ENCODE measurements around the gene GJC1. TPM values are rescaled to one million over a fixed set of nuclear protein-coding genes. Genes with fewer than 3 reads are reported as not detected.

GJC1 gene
- total RNA-seq, 1 experiment from 2014 or later: 89.4 TPM

- in situ Hi-C loops (cut with HindIII; ENCODE audit: low pct_unique_long_range_greater_than_20kb, low sequenced_read_pairs) (no loop called here), intact Hi-C loops (cut with micrococcal nuclease; ENCODE audit: unreplicated experiment) (no loop called here)
- no peak for ATAC-seq
- TSS peak; percentile 92 for BruUV-seq (replicated peaks)
- peak overlapping the region; percentile 97 for H3K27ac ChIP-seq (ENCODE audit: low read length)
- no peaks in the 10 kb centered on the region; the same call in 1 of the 2 replicates for H3K36me3 ChIP-seq (ENCODE audit: control insufficient read depth, insufficient read depth, low read length)
- ChIA-PET CTCF (no interaction called here), POLR2A (interaction anchor here (0.6 kb wide), 1 partner anchor 20 kb away, joined by 3 read pairs; no protein-coding TSS in a partner anchor)
- peak overlapping the region; percentile 82 to 83 for H3K4me3 ChIP-seq (ENCODE audit: low read depth in 2 of 2, low read length in 2 of 2)
- DNase-seq (ENCODE audit: low read depth, low spot score): no peak
- TF ChIP-seq TCF7L2 (IDR thresholded peaks at IDR 0.05; ENCODE audit: low read depth, low read length) (no peak), CTCF (IDR thresholded peaks at IDR 0.05) (no peak), POLR2AphosphoS5 (IDR thresholded peaks at IDR 0.05; ENCODE audit: low read depth, low read length) (no peak), SIN3A (IDR thresholded peaks at IDR 0.05; ENCODE audit: borderline replicate concordance, insufficient read depth, low read depth, low read length) (no peak), REST (IDR thresholded peaks at IDR 0.05; ENCODE audit: insufficient read depth in 1 of 2, low read depth in 2 of 2, low read length in 1 of 2) (no peak)
- H3K4me1 ChIP-seq (ENCODE audit: control insufficient read depth, insufficient read depth, low read length): peaks cover 12% of the 10 kb centered on the region
- no peaks in the 10 kb centered on the region for H3K9me3 ChIP-seq (ENCODE audit: control insufficient read depth, insufficient read depth, low read depth, low read length)
- no peaks in the 10 kb centered on the region for H3K27me3 ChIP-seq (ENCODE audit: control insufficient read depth, insufficient read depth, low read length)
Measured at GRCh38 chr17:44828919-44829522, 1.1 kb downstream of the GJC1 start.

GRCh38 chr17:44827863-44828262, 2.2 kb downstream of the GJC1 start:
- DNase-seq (ENCODE audit: low read depth, low spot score) (no peak), ATAC-seq (no peak)
- in situ Hi-C loops (cut with HindIII; ENCODE audit: low pct_unique_long_range_greater_than_20kb, low sequenced_read_pairs): no loop called here
- no peaks in the 10 kb centered on the region for H3K27me3 ChIP-seq (ENCODE audit: control insufficient read depth, insufficient read depth, low read length)
- TF ChIP-seq POLR2AphosphoS5 (IDR thresholded peaks at IDR 0.05; ENCODE audit: low read depth, low read length): no peak
- no peak for TF ChIP-seq REST (IDR thresholded peaks at IDR 0.05; ENCODE audit: insufficient read depth in 1 of 2, low read depth in 2 of 2, low read length in 1 of 2)
- no peak for TF ChIP-seq SIN3A (IDR thresholded peaks at IDR 0.05; ENCODE audit: borderline replicate concordance, insufficient read depth, low read depth, low read length)
- TF ChIP-seq TCF7L2 (IDR thresholded peaks at IDR 0.05; ENCODE audit: low read depth, low read length): no peak
- no peak for TF ChIP-seq CTCF (IDR thresholded peaks at IDR 0.05)
- H3K4me3 ChIP-seq (ENCODE audit: low read depth in 2 of 2, low read length in 2 of 2): peak overlapping the region; percentile 82 to 83
- POLR2A ChIA-PET: no interaction called here
- BruUV-seq (replicated peaks): no TSS peak
- H3K27ac ChIP-seq (ENCODE audit: low read length): peak overlapping the region; percentile 97
- intact Hi-C loops (cut with micrococcal nuclease; ENCODE audit: unreplicated experiment): no loop called here
- peaks cover 12% of the 10 kb centered on the region for H3K4me1 ChIP-seq (ENCODE audit: control insufficient read depth, insufficient read depth, low read length)
- H3K36me3 ChIP-seq (ENCODE audit: control insufficient read depth, insufficient read depth, low read length): no peaks in the 10 kb centered on the region; the same call in 1 of the 2 replicates
- CTCF ChIA-PET: no interaction called here
- no peaks in the 10 kb centered on the region for H3K9me3 ChIP-seq (ENCODE audit: control insufficient read depth, insufficient read depth, low read depth, low read length)

Data from Panc1 (cell line).